IPS DF 4.7 (cell line): ENCODE measurements around the gene KRTAP5-6.
"Not testable (repeated sequence)": the region's sequence is repeated elsewhere in the genome, so short reads cannot be mapped to it uniquely, and the experiment has no call there.

Experiments
- DNase-seq: peaks from one replicate; pipeline ENCODE4 v3.0.0-alpha.2; 2013; ENCODE audit warnings: low spot score; ENCODE audit errors: extremely low read depth

KRTAP5-6 gene

GRCh38 chr11:1661454-1662269 is 35.3 kb upstream of the KRTAP5-6 start:
- DNase-seq: not testable (repeated sequence)

GRCh38 chr11:1662699-1663283 is 34.2 kb upstream of the KRTAP5-6 start:
- DNase-seq: not testable (repeated sequence)

- DNase-seq: no peak
Measured at GRCh38 chr11:1665313-1665712, 31.7 kb upstream of the KRTAP5-6 start.

DNA sequence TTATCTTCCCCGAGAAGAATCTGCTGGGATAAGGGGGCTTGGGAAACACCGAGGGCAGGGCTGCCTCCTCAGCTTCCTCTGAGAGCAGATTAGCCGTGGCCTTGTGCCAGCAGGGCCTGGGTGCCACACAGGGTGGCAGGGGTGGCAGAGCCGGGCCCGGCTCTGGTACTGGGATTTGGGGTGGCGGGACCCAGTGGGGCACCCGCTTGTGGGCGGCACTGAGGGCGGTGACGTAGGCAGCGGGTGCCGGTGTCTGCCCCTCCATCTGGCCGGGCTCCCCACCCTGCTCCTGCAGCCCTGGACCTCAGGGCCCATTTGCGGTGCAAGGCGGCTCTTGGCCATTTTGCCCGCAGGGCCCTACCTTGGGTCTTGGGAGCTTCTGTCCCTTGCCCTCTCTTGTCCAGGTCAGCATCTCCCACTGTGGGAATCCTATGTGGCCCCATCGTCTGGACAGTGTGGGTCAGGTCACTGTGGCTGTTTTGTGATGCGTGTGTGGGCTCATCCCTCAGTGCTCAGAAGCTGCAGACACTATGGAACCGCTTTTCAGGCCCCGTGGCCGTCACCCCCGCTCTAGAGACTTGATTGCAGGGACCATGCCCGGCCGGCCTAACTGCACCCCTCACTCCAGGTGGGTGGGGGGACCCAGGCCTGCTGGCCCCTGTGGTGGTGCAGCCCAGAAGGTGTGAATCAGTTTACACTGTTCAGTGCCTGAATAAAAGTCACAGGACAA is 29.7 kb upstream of the KRTAP5-6 start:
- DNase-seq: no peak

DNA sequence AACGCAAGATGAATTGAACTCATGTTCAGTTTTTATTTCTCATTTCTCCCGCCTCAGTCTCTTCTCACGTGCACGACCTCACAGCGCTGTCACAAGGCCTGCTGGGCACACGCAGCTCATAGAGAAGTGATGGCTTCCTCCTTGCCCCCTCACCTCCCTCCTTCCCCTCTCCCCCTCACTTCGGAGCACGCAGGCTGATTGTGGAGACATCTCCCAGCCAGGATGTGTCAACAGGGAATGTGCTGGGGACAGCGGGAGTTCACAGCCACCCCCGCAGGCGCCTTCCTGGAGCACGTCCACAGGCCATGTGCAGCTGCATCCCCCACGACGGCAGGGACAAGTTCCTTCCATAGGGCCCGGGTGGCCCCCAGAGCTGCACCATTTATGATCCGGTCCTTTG is 29.1 kb upstream of the KRTAP5-6 start:
- DNase-seq: no peak

- DNase-seq: no peak
Measured at GRCh38 chr11:1668911-1669473, 28.0 kb upstream of the KRTAP5-6 start.

GRCh38 chr11:1669546-1670218 is 27.3 kb upstream of the KRTAP5-6 start:
- DNase-seq: no peak

- not testable (repeated sequence) for DNase-seq
Measured at GRCh38 chr11:1670457-1670856, 26.5 kb upstream of the KRTAP5-6 start.

- DNase-seq: no peak
Measured at GRCh38 chr11:1670905-1671371, 26.1 kb upstream of the KRTAP5-6 start.

GRCh38 chr11:1671658-1672057 is 25.3 kb upstream of the KRTAP5-6 start:
- no peak for DNase-seq

GRCh38 chr11:1672613-1673350 is 24.2 kb upstream of the KRTAP5-6 start:
- no peak for DNase-seq

- no peak for DNase-seq
Measured at GRCh38 chr11:1673446-1674172, 23.4 kb upstream of the KRTAP5-6 start.

- DNase-seq: no peak
Measured at GRCh38 chr11:1674173-1675131, 22.5 kb upstream of the KRTAP5-6 start.

DNA sequence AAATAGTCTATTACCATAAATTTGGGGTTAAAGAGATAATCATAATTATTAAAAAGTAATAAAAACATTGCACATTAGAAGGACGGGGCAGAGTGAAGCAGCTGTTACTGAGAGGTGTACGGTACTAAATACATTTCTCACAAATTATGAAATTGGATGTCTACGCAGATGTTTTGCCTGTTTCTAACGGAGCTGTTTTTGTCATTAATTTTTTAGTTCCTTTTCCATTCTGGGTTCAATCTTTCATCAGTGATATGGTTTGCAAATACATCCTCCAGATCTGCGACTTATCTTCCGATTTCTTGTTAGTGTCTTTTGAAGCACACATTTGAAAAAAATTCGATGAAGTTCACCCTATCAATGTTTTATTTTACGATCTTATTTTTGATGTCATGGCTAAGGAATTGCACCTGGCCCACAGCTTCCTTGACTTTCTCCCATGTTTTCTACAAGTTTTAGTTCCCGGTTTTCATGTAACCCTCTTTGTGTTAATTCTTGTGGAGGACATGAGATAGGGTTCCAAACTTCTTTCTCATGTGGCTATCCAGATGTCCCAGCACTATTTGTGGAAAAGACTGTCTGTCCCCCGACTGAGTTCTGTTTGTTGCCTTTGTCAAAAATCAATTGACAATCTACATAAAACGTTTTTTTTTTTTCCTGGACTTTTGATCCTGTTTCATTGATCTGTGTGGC is 21.3 kb upstream of the KRTAP5-6 start:
- DNase-seq: no peak

- no peak for DNase-seq
Measured at GRCh38 chr11:1676229-1676740, 20.7 kb upstream of the KRTAP5-6 start.

DNA sequence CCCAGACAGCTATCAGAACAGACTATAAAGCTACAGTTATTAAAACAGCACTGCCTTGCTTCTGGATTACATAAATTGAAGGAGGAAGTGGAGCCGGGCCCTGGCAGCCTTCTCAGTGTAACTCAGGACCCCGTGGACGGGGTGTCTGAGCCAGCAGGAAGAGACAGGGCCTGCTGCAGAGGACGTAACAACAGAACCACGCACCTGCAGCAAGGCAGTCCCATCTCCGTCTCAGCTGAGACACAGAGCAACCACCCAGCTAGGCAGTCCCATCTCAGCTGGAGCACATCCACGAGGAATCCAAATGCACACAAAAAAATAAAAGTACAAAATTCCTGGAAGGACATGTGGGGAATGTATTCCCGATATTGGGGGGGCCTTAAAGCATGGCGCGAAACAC is 17.1 kb upstream of the KRTAP5-6 start:
- no peak for DNase-seq

- no peak for DNase-seq
Measured at GRCh38 chr11:1682225-1682905, 14.6 kb upstream of the KRTAP5-6 start.
